ENCODE measurements around the gene IL4I1.

DNA sequence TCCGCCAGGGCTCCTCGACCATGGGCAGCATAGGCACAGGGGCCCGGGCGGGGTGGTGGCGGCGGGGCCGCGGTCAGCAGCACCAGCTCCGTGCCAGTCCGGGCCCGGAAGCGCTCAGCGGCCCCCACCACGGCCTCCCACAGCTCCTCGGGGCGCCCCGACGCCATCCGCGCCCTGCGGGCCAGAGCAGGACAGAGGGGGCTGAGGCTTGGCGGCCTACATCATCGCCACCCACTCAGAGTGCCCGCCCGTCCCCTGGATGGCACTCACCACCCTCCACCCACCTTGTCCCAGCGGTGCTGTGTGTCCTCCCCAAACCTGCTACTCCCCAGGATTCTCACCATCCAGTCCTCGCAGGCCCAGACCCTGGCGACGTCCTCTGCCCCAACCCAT, 23.6 kb downstream of the IL4I1 start:
- TF ChIP-seq, protein P1, sequence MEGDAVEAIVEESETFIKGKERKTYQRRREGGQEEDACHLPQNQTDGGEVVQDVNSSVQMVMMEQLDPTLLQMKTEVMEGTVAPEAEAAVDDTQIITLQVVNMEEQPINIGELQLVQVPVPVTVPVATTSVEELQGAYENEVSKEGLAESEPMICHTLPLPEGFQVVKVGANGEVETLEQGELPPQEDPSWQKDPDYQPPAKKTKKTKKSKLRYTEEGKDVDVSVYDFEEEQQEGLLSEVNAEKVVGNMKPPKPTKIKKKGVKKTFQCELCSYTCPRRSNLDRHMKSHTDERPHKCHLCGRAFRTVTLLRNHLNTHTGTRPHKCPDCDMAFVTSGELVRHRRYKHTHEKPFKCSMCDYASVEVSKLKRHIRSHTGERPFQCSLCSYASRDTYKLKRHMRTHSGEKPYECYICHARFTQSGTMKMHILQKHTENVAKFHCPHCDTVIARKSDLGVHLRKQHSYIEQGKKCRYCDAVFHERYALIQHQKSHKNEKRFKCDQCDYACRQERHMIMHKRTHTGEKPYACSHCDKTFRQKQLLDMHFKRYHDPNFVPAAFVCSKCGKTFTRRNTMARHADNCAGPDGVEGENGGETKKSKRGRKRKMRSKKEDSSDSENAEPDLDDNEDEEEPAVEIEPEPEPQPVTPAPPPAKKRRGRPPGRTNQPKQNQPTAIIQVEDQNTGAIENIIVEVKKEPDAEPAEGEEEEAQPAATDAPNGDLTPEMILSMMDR (IDR thresholded peaks at IDR 0.05; ENCODE audit: low read depth, low read length, poor library complexity, severe bottlenecking) = no peak
- no peak for TF ChIP-seq EZH2phosphoT487 (IDR thresholded peaks at IDR 0.05; ENCODE audit: borderline replicate concordance, low read length)
